Fibroblast of villous mesenchyme (primary cell): ENCODE measurements around the gene L3MBTL4. TPM values are rescaled to one million over a fixed set of nuclear protein-coding genes. Genes with fewer than 3 reads are reported as not detected.

Source experiments
- DNase-seq: peaks from one replicate; pipeline ENCODE4 v3.0.0-alpha.2; 2010; ENCODE audit warnings: low read depth
- H3K4me3 ChIP-seq: 2 replicates; pipeline ENCODE4 v1.5.1; 2011; ENCODE audit warnings: low read depth, mild to moderate bottlenecking, low read length
- CTCF ChIP-seq: IDR thresholded peaks from 2 replicates; pipeline ENCODE4 v1.5.1; 2012; ENCODE audit warnings: low read depth, mild to moderate bottlenecking, low read length; ENCODE audit not compliant: insufficient read depth
- total RNA-seq: library from RNA; depleted of rRNA; stranded (reverse); fragments of >200 nt; gene quantifications from 2 replicates; pipeline ENCODE4 v1.2.3, GENCODE V29; 2012

The L3MBTL4 gene
- total RNA-seq, 1 donor, result not detected

GRCh38 chr18:6170604-6171003 is 244.1 kb downstream of the L3MBTL4 start:
- DNase-seq, result no peak
- TF ChIP-seq CTCF, result no peak
- H3K4me3 ChIP-seq, result no peak overlapping the region

GRCh38 chr18:6161549-6161948 is 253.2 kb downstream of the L3MBTL4 start:
- DNase-seq, result no peak
- H3K4me3 ChIP-seq, result no peak overlapping the region
- no peak for TF ChIP-seq CTCF

- DNase-seq, result no peak
- no peak overlapping the region for H3K4me3 ChIP-seq
- TF ChIP-seq CTCF, result no peak
Measured at GRCh38 chr18:6159426-6159825, 255.3 kb downstream of the L3MBTL4 start.

- TF ChIP-seq CTCF, result no peak
- no peak overlapping the region for H3K4me3 ChIP-seq
- DNase-seq, result no peak
Measured at GRCh38 chr18:6158958-6159357, 255.8 kb downstream of the L3MBTL4 start.

- no peak for DNase-seq
- TF ChIP-seq CTCF, result no peak
- H3K4me3 ChIP-seq, result no peak overlapping the region
Measured at GRCh38 chr18:6156446-6156845, 258.3 kb downstream of the L3MBTL4 start.

GRCh38 chr18:6155707-6156106 is 259.0 kb downstream of the L3MBTL4 start:
- no peak overlapping the region for H3K4me3 ChIP-seq
- TF ChIP-seq CTCF, result no peak
- no peak for DNase-seq

GRCh38 chr18:6150430-6150829 is 264.3 kb downstream of the L3MBTL4 start:
- no peak overlapping the region for H3K4me3 ChIP-seq
- TF ChIP-seq CTCF, result no peak
- no peak for DNase-seq
